ENCODE measurements around the gene METTL16.

DNA sequence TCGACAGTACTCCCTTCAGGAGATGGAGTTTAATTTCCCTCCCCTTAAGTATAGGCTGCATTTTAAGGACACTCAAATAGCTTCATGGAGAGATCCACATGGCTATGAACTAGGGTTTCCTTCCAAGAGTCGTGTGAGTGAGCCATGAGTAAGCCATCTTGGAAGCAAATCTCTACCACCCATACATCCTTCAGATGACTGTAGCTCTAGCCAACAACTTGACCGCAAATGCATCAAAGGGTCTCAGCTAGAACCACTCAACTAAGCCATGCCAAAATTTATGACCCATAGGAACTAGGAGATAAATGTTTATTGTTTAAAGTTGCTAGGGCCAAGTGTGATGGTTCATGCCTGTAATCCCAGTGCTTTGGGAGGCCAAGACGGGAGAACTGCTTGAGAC is 43.4 kb downstream of the METTL16 start:
- no peak for TF ChIP-seq EZH2 (IDR thresholded peaks at IDR 0.05; ENCODE audit: borderline replicate concordance, low read length)
- TF ChIP-seq, protein P1, sequence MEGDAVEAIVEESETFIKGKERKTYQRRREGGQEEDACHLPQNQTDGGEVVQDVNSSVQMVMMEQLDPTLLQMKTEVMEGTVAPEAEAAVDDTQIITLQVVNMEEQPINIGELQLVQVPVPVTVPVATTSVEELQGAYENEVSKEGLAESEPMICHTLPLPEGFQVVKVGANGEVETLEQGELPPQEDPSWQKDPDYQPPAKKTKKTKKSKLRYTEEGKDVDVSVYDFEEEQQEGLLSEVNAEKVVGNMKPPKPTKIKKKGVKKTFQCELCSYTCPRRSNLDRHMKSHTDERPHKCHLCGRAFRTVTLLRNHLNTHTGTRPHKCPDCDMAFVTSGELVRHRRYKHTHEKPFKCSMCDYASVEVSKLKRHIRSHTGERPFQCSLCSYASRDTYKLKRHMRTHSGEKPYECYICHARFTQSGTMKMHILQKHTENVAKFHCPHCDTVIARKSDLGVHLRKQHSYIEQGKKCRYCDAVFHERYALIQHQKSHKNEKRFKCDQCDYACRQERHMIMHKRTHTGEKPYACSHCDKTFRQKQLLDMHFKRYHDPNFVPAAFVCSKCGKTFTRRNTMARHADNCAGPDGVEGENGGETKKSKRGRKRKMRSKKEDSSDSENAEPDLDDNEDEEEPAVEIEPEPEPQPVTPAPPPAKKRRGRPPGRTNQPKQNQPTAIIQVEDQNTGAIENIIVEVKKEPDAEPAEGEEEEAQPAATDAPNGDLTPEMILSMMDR (IDR thresholded peaks at IDR 0.05; ENCODE audit: low read length): no peak

Data from OCI-LY1 (cell line).